ENCODE results near the gene RIGI. TPM values are rescaled to one million over a fixed set of nuclear protein-coding genes. Genes with fewer than 3 reads are reported as not detected.

Gene RIGI
- total and polyA plus RNA-seq, 3 donors from 2014 or later = 4.9 to 10.2 (median 8.4) TPM

DNA sequence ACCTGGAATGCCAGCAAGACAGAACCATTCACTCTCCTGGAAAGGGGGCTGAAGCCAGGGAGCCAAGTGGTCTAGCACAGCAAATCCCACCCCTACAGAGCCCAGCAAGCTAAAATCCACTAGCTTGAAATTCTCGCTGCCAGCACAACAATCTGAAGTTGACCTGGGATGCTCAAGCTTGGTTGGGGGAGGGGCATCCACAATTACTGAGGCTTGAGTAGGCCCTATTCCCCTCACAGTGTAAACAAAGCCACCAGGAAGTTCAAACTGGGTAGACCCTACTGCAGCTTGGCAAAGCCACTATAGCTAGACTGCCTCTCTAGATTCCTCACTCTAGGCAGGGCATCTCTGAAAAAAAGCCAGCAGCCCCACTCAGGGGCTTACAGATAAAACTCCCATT lies 17.3 kb downstream of the RIGI start:
- no peak for DNase-seq
- intact Hi-C loops (cut with DNase I; ENCODE audit: low total_unique reads) = no loop called here

DNA sequence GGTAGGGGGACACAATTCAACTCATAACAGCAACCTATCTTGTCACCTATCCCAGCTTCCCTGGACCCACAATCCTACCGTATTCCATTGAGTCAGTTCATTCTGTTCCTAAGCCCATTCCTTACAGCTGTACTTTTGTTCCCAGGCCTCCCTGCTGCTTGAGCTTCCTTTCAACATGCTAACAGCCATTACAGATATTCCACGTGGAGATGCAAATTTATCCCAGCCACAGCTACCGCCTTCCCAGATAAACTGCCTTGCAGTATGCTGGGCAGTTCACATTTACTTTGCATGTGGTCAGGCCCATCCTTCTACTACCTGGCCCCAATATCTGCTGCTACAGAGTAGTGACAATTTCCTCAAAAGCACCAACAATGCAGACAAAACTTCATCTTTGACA lies 23.0 kb downstream of the RIGI start:
- TF ChIP-seq, protein P1, sequence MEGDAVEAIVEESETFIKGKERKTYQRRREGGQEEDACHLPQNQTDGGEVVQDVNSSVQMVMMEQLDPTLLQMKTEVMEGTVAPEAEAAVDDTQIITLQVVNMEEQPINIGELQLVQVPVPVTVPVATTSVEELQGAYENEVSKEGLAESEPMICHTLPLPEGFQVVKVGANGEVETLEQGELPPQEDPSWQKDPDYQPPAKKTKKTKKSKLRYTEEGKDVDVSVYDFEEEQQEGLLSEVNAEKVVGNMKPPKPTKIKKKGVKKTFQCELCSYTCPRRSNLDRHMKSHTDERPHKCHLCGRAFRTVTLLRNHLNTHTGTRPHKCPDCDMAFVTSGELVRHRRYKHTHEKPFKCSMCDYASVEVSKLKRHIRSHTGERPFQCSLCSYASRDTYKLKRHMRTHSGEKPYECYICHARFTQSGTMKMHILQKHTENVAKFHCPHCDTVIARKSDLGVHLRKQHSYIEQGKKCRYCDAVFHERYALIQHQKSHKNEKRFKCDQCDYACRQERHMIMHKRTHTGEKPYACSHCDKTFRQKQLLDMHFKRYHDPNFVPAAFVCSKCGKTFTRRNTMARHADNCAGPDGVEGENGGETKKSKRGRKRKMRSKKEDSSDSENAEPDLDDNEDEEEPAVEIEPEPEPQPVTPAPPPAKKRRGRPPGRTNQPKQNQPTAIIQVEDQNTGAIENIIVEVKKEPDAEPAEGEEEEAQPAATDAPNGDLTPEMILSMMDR (IDR thresholded peaks at IDR 0.05) = no peak
- no peak for TF ChIP-seq POLR2A (IDR thresholded peaks at IDR 0.05)
- no peaks in the 10 kb centered on the region for H3K9me3 ChIP-seq
- no peak overlapping the region for H3K4me3 ChIP-seq
- no peak overlapping the region for H3K27ac ChIP-seq
- H3K4me1 ChIP-seq = no peaks in the 10 kb centered on the region
- no peaks in the 10 kb centered on the region for H3K27me3 ChIP-seq
- intact Hi-C loops (cut with DNase I; ENCODE audit: low total_unique reads) = no loop called here
- no peak for DNase-seq
- H3K36me3 ChIP-seq (ENCODE audit: low read depth, missing control alignments) = no peaks in the 10 kb centered on the region
- 82 to 86% methylated on average over 3 of the region's 3 CpGs for WGBS, 2 donors

More for the DNA sequence above, 17.3 kb downstream of the RIGI start:
- Histone ChIP-seq H3K4me3 (no peak overlapping the region), H3K9me3 (no peaks in the 10 kb centered on the region), H3K27me3 (no peaks in the 10 kb centered on the region), H3K27ac (no peak overlapping the region), H3K36me3 (ENCODE audit: low read depth, missing control alignments) (no peaks in the 10 kb centered on the region), H3K4me1 (no peaks in the 10 kb centered on the region)
- TF ChIP-seq POLR2A (IDR thresholded peaks at IDR 0.05) = no peak
- TF ChIP-seq, protein P1 (IDR thresholded peaks at IDR 0.05) = no peak
- WGBS, 2 donors = 91 to 100% methylated on average over 1 of the region's 1 CpG

DNA sequence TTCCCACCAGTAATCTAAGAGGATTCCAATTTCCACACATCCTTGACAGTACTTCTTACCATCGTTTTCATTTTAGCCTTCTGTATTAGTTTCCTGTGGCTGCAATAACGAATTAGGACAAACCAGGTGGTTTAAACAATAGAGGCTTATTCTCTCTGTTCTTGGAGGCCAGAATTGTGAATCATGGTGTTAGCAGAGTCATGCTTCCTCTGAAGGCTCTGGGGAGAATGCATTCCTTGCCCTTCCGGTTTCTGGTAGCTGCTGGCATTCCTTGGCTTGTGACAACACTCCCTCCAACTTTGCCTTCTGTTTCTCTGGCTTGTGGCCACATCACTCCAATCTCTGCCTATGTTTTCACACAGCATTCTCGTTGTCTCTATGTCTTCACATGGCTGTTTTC lies 23.5 kb downstream of the RIGI start:
- H3K4me3 ChIP-seq = no peak overlapping the region
- intact Hi-C loops (cut with DNase I; ENCODE audit: low total_unique reads) = no loop called here
- 80 to 89% methylated on average over 4 of the region's 4 CpGs for WGBS, 2 donors
- H3K4me1 ChIP-seq = no peaks in the 10 kb centered on the region
- H3K9me3 ChIP-seq = no peaks in the 10 kb centered on the region
- no peak overlapping the region for H3K27ac ChIP-seq
- no peak for DNase-seq
- TF ChIP-seq POLR2A (IDR thresholded peaks at IDR 0.05) = no peak
- TF ChIP-seq, protein P1 (IDR thresholded peaks at IDR 0.05) = no peak
- H3K36me3 ChIP-seq (ENCODE audit: low read depth, missing control alignments) = no peaks in the 10 kb centered on the region
- no peaks in the 10 kb centered on the region for H3K27me3 ChIP-seq

DNA sequence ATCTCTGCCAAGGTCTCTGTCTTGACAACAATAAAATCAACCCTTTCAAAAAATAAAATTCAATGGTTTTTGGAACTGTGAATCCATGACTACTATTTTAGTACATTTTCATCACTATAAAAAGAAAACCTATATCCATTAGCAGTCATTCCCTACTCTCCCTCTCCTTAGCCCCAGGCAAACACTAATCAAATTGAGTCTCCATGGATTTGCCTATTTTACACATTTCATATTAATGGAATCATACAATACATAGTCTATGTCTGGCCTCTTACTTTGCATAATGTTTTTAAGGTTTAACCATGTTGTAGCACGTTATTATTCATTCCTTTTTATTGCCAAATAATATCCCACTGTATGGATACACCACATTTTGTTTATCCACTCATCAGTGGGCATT lies 24.1 kb downstream of the RIGI start:
- TF ChIP-seq, protein P1 (IDR thresholded peaks at IDR 0.05) = no peak
- no peak for TF ChIP-seq POLR2A (IDR thresholded peaks at IDR 0.05)
- Histone ChIP-seq H3K27ac (no peak overlapping the region), H3K27me3 (no peaks in the 10 kb centered on the region), H3K4me3 (no peak overlapping the region), H3K4me1 (no peaks in the 10 kb centered on the region), H3K36me3 (ENCODE audit: low read depth, missing control alignments) (no peaks in the 10 kb centered on the region), H3K9me3 (no peaks in the 10 kb centered on the region)
- 86 to 89% methylated on average over 1 of the region's 1 CpG for WGBS, 2 donors
- intact Hi-C loops (cut with DNase I; ENCODE audit: low total_unique reads) = no loop called here
- no peak for DNase-seq

DNA sequence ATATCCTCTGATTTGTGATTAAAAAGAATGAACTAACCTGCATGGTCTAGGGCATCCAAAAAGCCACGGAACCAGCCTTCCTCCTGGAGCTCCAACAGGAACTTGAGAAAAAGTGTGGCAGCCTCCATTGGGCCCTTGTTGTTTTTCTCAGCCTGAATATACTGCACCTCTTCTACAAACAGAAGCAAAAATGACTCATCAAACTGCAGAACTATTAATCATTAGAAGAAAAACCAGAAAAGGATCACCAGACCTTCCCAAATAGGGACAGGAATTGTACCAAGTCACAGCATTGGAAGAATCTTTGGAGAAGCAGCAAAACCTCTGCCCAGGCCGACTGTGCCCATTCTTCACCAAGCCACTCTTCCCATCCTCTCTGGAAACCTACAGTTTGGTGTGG lies 25.2 kb downstream of the RIGI start:
- Histone ChIP-seq H3K36me3 (ENCODE audit: low read depth, missing control alignments) (no peaks in the 10 kb centered on the region), H3K4me3 (no peak overlapping the region), H3K4me1 (no peaks in the 10 kb centered on the region), H3K27ac (no peak overlapping the region), H3K27me3 (no peaks in the 10 kb centered on the region), H3K9me3 (no peaks in the 10 kb centered on the region)
- TF ChIP-seq, protein P1 (IDR thresholded peaks at IDR 0.05) = no peak
- no peak for TF ChIP-seq POLR2A (IDR thresholded peaks at IDR 0.05)
- DNase-seq = no peak
- intact Hi-C loops (cut with DNase I; ENCODE audit: low total_unique reads) = no loop called here
- WGBS, 2 donors = 91 to 94% methylated on average over 2 of the region's 2 CpGs
